Measurements from ENCODE around the gene USE1.

DNA sequence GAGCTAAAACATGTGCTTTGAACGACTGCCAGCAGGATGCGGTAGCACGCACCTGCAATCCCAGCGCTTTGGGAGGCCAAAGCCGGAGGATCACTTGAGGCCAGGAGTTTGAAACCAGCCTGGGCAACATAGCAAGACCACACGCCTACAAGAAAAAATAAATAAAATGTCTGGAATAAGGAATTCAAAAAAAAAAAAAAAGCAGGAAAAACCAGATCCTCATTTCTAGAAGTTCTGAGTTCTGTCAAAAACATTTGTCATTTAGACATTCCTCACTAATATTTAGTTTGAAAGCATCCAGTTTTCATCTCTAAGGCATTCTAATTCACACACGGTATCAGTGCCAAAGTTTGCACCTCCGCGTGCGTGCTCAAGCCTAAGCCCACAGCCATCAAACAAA lies 36.9 kb upstream of the USE1 start:
- TF ChIP-seq MAFK (IDR thresholded peaks at IDR 0.05; ENCODE audit: low read depth, low read length) (no peak), POLR2A (IDR thresholded peaks at IDR 0.05; ENCODE audit: low read depth, low read length) (no peak), SMC3 (IDR thresholded peaks at IDR 0.05; ENCODE audit: low read depth, low read length) (no peak)
- TF ChIP-seq, protein P1, sequence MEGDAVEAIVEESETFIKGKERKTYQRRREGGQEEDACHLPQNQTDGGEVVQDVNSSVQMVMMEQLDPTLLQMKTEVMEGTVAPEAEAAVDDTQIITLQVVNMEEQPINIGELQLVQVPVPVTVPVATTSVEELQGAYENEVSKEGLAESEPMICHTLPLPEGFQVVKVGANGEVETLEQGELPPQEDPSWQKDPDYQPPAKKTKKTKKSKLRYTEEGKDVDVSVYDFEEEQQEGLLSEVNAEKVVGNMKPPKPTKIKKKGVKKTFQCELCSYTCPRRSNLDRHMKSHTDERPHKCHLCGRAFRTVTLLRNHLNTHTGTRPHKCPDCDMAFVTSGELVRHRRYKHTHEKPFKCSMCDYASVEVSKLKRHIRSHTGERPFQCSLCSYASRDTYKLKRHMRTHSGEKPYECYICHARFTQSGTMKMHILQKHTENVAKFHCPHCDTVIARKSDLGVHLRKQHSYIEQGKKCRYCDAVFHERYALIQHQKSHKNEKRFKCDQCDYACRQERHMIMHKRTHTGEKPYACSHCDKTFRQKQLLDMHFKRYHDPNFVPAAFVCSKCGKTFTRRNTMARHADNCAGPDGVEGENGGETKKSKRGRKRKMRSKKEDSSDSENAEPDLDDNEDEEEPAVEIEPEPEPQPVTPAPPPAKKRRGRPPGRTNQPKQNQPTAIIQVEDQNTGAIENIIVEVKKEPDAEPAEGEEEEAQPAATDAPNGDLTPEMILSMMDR (conservative IDR thresholded peaks at IDR 0.05; ENCODE audit: low read depth, low read length), result no peak

All from IMR-90 (cell line).